ENCODE data around the gene PRM1.

PRM1 gene

DNA sequence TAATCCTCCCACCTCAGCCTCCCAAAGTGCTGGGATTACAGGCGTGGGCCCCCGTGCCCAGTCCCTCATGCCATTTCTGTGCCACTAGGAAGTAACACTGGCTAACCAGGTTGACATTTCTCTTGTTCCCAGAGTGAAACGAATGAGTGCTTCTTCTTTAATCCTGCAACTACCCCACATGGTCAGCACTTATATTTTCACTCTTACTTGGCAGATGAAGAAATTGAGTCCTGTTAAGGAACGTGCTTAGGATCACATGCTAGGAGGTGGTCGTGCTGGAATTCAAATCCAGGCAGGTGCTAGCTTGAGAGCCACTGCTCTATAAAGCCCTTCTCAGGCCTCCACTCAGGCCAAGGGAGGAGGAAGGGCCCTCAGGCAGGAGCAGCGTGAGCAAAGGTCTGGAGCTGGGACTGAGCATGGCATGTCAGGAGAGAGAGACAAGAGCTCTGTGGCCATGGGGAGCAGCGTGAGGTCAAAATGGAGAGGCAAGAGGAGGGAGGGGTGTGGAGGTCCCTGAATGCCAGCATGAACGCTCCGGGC, 45.7 kb upstream of the PRM1 start:
- Histone ChIP-seq H3K9me3 (ENCODE audit: insufficient read depth, low read length, severe bottlenecking) (no peaks in the 10 kb centered on the region), H3K27me3 (ENCODE audit: insufficient read depth, low read length, poor library complexity) (no peaks in the 10 kb centered on the region), H3K4me3 (ENCODE audit: low read depth in 1 of 2, low read length in 2 of 2) (no peak overlapping the region), H3K27ac (ENCODE audit: low read length) (no peak overlapping the region), H3K4me1 (ENCODE audit: insufficient read depth, low read length) (peaks cover 17% of the 10 kb centered on the region), H4K20me1 (ENCODE audit: insufficient read depth, low read length) (peaks cover 3% of the 10 kb centered on the region; the same call in 1 of the 2 replicates), H3K4me2 (ENCODE audit: insufficient read depth, low read length) (no peak overlapping the region), H3K9ac (ENCODE audit: low read depth, low read length) (no peak overlapping the region), H3K79me2 (ENCODE audit: insufficient read depth, low read length) (no peaks in the 10 kb centered on the region), H3K36me3 (ENCODE audit: insufficient read depth, low read length) (no peaks in the 10 kb centered on the region), H2AFZ (ENCODE audit: low read depth, low read length) (no peak overlapping the region)
- ATAC-seq (ENCODE audit: insufficient read depth, low read depth) (no peak), DNase-seq (no peak)
- TF ChIP-seq, protein P1, sequence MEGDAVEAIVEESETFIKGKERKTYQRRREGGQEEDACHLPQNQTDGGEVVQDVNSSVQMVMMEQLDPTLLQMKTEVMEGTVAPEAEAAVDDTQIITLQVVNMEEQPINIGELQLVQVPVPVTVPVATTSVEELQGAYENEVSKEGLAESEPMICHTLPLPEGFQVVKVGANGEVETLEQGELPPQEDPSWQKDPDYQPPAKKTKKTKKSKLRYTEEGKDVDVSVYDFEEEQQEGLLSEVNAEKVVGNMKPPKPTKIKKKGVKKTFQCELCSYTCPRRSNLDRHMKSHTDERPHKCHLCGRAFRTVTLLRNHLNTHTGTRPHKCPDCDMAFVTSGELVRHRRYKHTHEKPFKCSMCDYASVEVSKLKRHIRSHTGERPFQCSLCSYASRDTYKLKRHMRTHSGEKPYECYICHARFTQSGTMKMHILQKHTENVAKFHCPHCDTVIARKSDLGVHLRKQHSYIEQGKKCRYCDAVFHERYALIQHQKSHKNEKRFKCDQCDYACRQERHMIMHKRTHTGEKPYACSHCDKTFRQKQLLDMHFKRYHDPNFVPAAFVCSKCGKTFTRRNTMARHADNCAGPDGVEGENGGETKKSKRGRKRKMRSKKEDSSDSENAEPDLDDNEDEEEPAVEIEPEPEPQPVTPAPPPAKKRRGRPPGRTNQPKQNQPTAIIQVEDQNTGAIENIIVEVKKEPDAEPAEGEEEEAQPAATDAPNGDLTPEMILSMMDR (IDR thresholded peaks at IDR 0.05; ENCODE audit: borderline replicate concordance, extremely low read depth, low read length, poor library complexity, severe bottlenecking), result no peak
- TF ChIP-seq EZH2 (IDR thresholded peaks at IDR 0.05; ENCODE audit: borderline replicate concordance, low read depth, low read length, severe bottlenecking), result no peak

DNA sequence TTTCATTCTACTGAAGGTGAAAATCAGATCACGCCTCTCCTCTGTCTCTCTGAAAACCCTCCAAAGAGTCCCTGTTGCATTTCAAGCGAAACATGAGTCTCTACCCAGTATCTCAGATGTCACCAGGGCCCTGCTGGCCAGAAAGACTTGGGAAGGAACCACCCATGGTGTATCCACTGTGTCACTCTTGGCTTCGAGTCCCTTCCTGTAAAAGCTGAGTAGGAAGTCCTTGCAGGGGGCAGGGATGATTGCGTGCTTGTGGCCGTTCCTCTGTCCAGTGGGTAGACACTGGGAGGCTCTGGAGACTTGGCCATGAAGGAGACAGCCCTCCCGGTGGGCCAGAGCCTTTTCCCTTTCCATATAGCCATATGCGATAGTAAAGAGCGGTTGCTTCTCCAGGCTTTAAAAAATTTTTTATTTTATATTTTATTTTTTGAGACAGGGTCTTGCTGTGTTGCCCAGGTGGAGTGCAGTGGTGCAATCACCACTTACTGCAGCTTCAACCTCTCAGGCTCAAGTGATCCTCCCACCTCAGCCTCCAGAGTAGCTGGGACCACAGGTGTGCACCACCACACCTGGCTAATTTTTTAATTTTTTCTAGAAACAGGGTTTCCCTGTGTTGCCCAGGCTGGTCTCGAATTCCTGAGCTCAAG, 45.1 kb upstream of the PRM1 start:
- Histone ChIP-seq H3K27ac (ENCODE audit: low read length) (no peak overlapping the region), H3K4me1 (ENCODE audit: insufficient read depth, low read length) (peaks cover 17% of the 10 kb centered on the region), H3K9ac (ENCODE audit: low read depth, low read length) (no peak overlapping the region), H3K4me2 (ENCODE audit: insufficient read depth, low read length) (no peak overlapping the region), H4K20me1 (ENCODE audit: insufficient read depth, low read length) (peaks cover 3% of the 10 kb centered on the region; the same call in 1 of the 2 replicates), H3K9me3 (ENCODE audit: insufficient read depth, low read length, severe bottlenecking) (no peaks in the 10 kb centered on the region), H2AFZ (ENCODE audit: low read depth, low read length) (no peak overlapping the region), H3K4me3 (ENCODE audit: low read depth in 1 of 2, low read length in 2 of 2) (no peak overlapping the region), H3K79me2 (ENCODE audit: insufficient read depth, low read length) (no peaks in the 10 kb centered on the region), H3K27me3 (ENCODE audit: insufficient read depth, low read length, poor library complexity) (no peaks in the 10 kb centered on the region), H3K36me3 (ENCODE audit: insufficient read depth, low read length) (no peaks in the 10 kb centered on the region)
- no peak for TF ChIP-seq EZH2 (IDR thresholded peaks at IDR 0.05; ENCODE audit: borderline replicate concordance, low read depth, low read length, severe bottlenecking)
- TF ChIP-seq, protein P1 (IDR thresholded peaks at IDR 0.05; ENCODE audit: borderline replicate concordance, extremely low read depth, low read length, poor library complexity, severe bottlenecking), result no peak
- DNase-seq (no peak), ATAC-seq (ENCODE audit: insufficient read depth, low read depth) (no peak)

DNA sequence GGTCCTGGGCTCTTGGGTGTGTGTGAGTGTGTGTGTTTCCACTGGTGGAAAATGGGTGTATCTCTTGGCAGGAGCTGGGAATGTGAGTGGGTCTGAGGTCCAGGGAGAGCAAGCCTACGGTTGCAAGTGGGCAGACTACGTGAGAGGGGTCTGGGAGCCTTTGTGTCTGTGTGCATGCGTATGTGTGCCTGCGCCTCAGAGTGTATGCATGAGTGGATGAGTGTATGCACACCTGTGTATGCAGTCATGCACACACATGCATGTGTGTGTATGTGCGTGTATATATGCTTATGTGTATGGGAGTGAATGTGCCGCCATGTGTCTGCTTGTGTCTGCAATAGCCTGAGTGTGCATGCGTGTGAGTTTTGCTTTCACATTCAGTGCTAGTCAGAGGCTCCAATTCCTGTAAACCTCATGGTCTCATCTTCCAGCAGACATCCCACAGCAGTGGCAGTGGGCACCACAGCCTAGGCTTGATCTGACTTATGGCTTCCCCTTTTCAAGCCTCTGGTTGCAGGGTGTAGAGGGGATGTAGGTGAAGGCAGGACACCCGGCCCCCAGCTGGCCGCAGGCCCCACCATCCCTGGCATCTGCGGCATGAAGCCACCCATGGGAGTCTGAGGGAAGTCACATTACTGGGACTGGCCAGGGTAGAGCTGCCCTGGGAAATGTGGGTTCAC, 44.4 kb upstream of the PRM1 start:
- Histone ChIP-seq H3K4me3 (ENCODE audit: low read depth in 1 of 2, low read length in 2 of 2) (no peak overlapping the region), H3K4me1 (ENCODE audit: insufficient read depth, low read length) (peaks cover 17% of the 10 kb centered on the region), H2AFZ (ENCODE audit: low read depth, low read length) (no peak overlapping the region), H4K20me1 (ENCODE audit: insufficient read depth, low read length) (peaks cover 3% of the 10 kb centered on the region; the same call in 1 of the 2 replicates), H3K36me3 (ENCODE audit: insufficient read depth, low read length) (no peaks in the 10 kb centered on the region), H3K4me2 (ENCODE audit: insufficient read depth, low read length) (no peak overlapping the region), H3K9ac (ENCODE audit: low read depth, low read length) (no peak overlapping the region), H3K9me3 (ENCODE audit: insufficient read depth, low read length, severe bottlenecking) (no peaks in the 10 kb centered on the region), H3K27me3 (ENCODE audit: insufficient read depth, low read length, poor library complexity) (no peaks in the 10 kb centered on the region), H3K27ac (ENCODE audit: low read length) (no peak overlapping the region), H3K79me2 (ENCODE audit: insufficient read depth, low read length) (no peaks in the 10 kb centered on the region)
- TF ChIP-seq, protein P1 (IDR thresholded peaks at IDR 0.05; ENCODE audit: borderline replicate concordance, extremely low read depth, low read length, poor library complexity, severe bottlenecking), result no peak
- no peak for TF ChIP-seq EZH2 (IDR thresholded peaks at IDR 0.05; ENCODE audit: borderline replicate concordance, low read depth, low read length, severe bottlenecking)
- DNase-seq (no peak), ATAC-seq (ENCODE audit: insufficient read depth, low read depth) (no peak)
